Measurements from ENCODE around the gene SORCS3.

DNA sequence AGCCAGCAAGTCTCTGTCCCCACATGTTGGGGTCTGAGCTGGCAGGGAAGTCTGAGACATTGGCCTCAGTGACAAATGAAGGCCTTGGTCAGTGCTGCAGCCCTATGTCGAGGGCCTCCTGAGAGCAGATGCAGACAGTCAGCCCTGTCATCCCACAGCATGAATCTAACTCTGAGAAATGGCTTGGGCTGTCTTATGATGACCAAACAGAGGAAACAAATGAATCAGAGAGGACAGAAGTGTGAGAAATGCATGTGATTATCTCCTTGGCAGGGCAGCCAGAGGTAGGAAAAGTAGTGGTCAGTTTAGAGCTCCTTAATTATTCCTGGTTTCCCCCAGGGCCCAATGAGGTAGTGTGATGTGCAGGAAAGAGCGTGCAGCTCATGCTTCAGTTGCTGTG, 287.6 kb downstream of the SORCS3 start:
- TF ChIP-seq EZH2 (IDR thresholded peaks at IDR 0.05) (no peak), CTCF (IDR thresholded peaks at IDR 0.05) (no peak)

All from neural progenitor cell (in vitro differentiated cells).